B cell (primary cell): ENCODE results near the gene RNU11. TPM values are rescaled to one million over a fixed set of nuclear protein-coding genes. Genes with fewer than 3 reads are reported as not detected.

ENCODE experiments used
- ATAC-seq: fragments of 200-7000 bp; cut with Tn5 transposase; one replicate; pipeline ENCODE4 v1.10.0; 2021; ENCODE audit warnings: low read depth, mild to moderate bottlenecking, moderate number of reproducible peaks, moderate library complexity
- CTCF ChIA-PET: fragments of 350-600 bp; sonication (Branson Sonifier 250); formaldehyde crosslinking; loops from one replicate; lab custom pipeline; 2021; ENCODE audit warnings: antibody characterized with exemption, inconsistent platforms; lab: Charles Lee
- POLR2A ChIA-PET: fragments of 350-600 bp; sonication (Branson Sonifier 250); formaldehyde crosslinking; loops from one replicate; lab custom pipeline; 2021; ENCODE audit warnings: antibody characterized with exemption; lab: Charles Lee
- DNase-seq: peaks from one replicate; pipeline ENCODE4 v3.0.0; 2013
- H2AFZ ChIP-seq: 2 replicates; pipeline ENCODE4 v1.6.1; 2012; ENCODE audit warnings: mild to moderate bottlenecking, low read depth, low read length; ENCODE audit not compliant: insufficient read depth, poor library complexity, severe bottlenecking
- H3K27ac ChIP-seq, 2 donors: 1 replicate in 1 of 2; 2 replicates in 1 of 2; pipeline ENCODE4 v1.5.1; 2012 to 2013; ENCODE audit warnings: low read length in 2 of 2, mild to moderate bottlenecking in 2 of 2, moderate library complexity in 1 of 2
- H3K27me3 ChIP-seq, 4 experiments: fragments of 200-600 bp in 1 of 4; sonication (generic) in 1 of 4; replicated peaks in 1 of 4; 1 replicate in 2 of 4; 2 replicates in 2 of 4; pipeline versions ENCODE4 v1.6.1 to v1.7.0; 2013 to 2016; ENCODE audit warnings: low read length in 3 of 4, mild to moderate bottlenecking in 2 of 4, mixed read lengths in 1 of 4, moderate library complexity in 1 of 4; ENCODE audit not compliant: insufficient read depth in 4 of 4, control insufficient read depth in 3 of 4; ENCODE audit errors: control extremely low read depth in 1 of 4
- H3K36me3 ChIP-seq, 2 experiments: replicated peaks in 1 of 2; 1 replicate in 1 of 2; 2 replicates in 1 of 2; pipeline versions ENCODE4 v1.6.1 to v1.7.1; 2013; ENCODE audit warnings: low read length in 1 of 2; ENCODE audit not compliant: insufficient read depth in 2 of 2, control insufficient read depth in 1 of 2; ENCODE audit errors: control extremely low read depth in 1 of 2, extremely low read depth in 1 of 2
- H3K4me1 ChIP-seq, 2 donors: fragments of 200-600 bp in 1 of 2; sonication (generic) in 1 of 2; 1 replicate in 1 of 2; 2 replicates in 1 of 2; pipeline versions ENCODE4 v1.5.1 to v1.6.1; 2013 to 2017; ENCODE audit warnings: low read length in 2 of 2; ENCODE audit not compliant: control insufficient read depth in 2 of 2, insufficient read depth in 2 of 2
- H3K4me2 ChIP-seq: replicated peaks from 2 replicates; pipeline ENCODE3; 2012; ENCODE audit warnings: mild to moderate bottlenecking, low read depth, low read length; ENCODE audit not compliant: poor library complexity, severe bottlenecking
- H3K4me3 ChIP-seq, 5 experiments: fragments of 200-600 bp in 1 of 5; sonication (generic) in 1 of 5; 1 replicate in 3 of 5; 2 replicates in 2 of 5; pipeline versions ENCODE4 v1.5.1 to v1.7.0; 2011 to 2016; ENCODE audit warnings: low read length in 4 of 5, mild to moderate bottlenecking in 4 of 5, low read depth in 2 of 5, control low read depth in 1 of 5, moderate library complexity in 1 of 5; ENCODE audit not compliant: insufficient read depth in 1 of 5; ENCODE audit errors: control extremely low read depth in 1 of 5, extremely low read depth in 1 of 5
- H3K79me2 ChIP-seq: fragments of 200-600 bp; sonication (generic); one replicate; pipeline ENCODE4 v1.6.0; 2016; ENCODE audit warnings: low read length; ENCODE audit not compliant: control insufficient read depth, insufficient read depth
- H3K9ac ChIP-seq: fragments of 200-600 bp; sonication (generic); 2 replicates; pipeline ENCODE4 v1.6.1; 2017; ENCODE audit warnings: mild to moderate bottlenecking, low read length, moderate library complexity
- H3K9me3 ChIP-seq, 3 donors: one replicate each; pipeline versions ENCODE4 v1.6.1 to v1.7.1; 2013; ENCODE audit warnings: low read length in 2 of 3; ENCODE audit not compliant: control insufficient read depth in 2 of 3, insufficient read depth in 1 of 3; ENCODE audit errors: control extremely low read depth in 1 of 3
- H4K20me1 ChIP-seq: 2 replicates; pipeline ENCODE4 v1.6.0; 2012; ENCODE audit warnings: mild to moderate bottlenecking, low read length; ENCODE audit not compliant: insufficient read depth, control insufficient read depth, poor library complexity, severe bottlenecking
- H3K27ac Mint-ChIP-seq: one replicate; pipeline ENCODE4 v1.8.0; 2021; ENCODE audit warnings: mixed read lengths
- H3K27me3 Mint-ChIP-seq: one replicate; pipeline ENCODE4 v1.8.0; 2021; ENCODE audit warnings: mixed read lengths
- H3K4me1 Mint-ChIP-seq: one replicate; pipeline ENCODE4 v1.8.0; 2021; ENCODE audit warnings: mixed read lengths
- H3K4me3 Mint-ChIP-seq: one replicate; pipeline ENCODE4 v1.8.0; 2021; ENCODE audit warnings: mixed read lengths
- H3K9me3 Mint-ChIP-seq: one replicate; pipeline ENCODE4 v1.8.0; 2022; ENCODE audit warnings: mixed read lengths; ENCODE audit not compliant: insufficient read depth
- EZH2 ChIP-seq: IDR thresholded peaks from 2 replicates; pipeline ENCODE4 v1.6.1; 2012; ENCODE audit warnings: borderline replicate concordance, low read depth, mild to moderate bottlenecking, moderate library complexity, low read length; ENCODE audit not compliant: insufficient read depth, poor library complexity, severe bottlenecking
- WGBS: methylation state at CpG from one replicate; pipeline ENCODE4 v1.1.5; 2013; ENCODE audit warnings: missing lambda C conversion rate; ENCODE audit not compliant: insufficient coverage; 5-methylcytosine and 5-hydroxymethylcytosine counted together
- intact Hi-C: fragments of 100-400 bp; cut with micrococcal nuclease; formaldehyde crosslinking; loops from one replicate; pipeline ENCODE4 v1.10.0; 2022
- polyA plus RNA-seq: library from polyadenylated mRNA; depleted of rRNA; stranded (reverse); fragments of >200 nt; gene quantifications from 2 replicates; pipeline ENCODE4 v1.2.3, GENCODE V29; 2012
- total RNA-seq, 2 donors: library from RNA; stranded (reverse); fragments of 120-200 nt in 1 of 2; gene quantifications; 1 replicate in 1 of 2; 2 replicates in 1 of 2; pipeline versions ENCODE4 v1.2.3 to v1.2.4, GENCODE V29; 2013 to 2022
- TF ChIP-seq, protein P1 (sequence below): fragments of 200-600 bp; IDR thresholded peaks from one replicate; pipeline ENCODE4 v1.8.0; 2022; ENCODE audit warnings: antibody characterized with exemption, mild to moderate bottlenecking

RNU11 gene
- total and polyA plus RNA-seq, 2 donors (not counting 1 experiment from before 2014, with no cell fraction given), result not detected

DNA sequence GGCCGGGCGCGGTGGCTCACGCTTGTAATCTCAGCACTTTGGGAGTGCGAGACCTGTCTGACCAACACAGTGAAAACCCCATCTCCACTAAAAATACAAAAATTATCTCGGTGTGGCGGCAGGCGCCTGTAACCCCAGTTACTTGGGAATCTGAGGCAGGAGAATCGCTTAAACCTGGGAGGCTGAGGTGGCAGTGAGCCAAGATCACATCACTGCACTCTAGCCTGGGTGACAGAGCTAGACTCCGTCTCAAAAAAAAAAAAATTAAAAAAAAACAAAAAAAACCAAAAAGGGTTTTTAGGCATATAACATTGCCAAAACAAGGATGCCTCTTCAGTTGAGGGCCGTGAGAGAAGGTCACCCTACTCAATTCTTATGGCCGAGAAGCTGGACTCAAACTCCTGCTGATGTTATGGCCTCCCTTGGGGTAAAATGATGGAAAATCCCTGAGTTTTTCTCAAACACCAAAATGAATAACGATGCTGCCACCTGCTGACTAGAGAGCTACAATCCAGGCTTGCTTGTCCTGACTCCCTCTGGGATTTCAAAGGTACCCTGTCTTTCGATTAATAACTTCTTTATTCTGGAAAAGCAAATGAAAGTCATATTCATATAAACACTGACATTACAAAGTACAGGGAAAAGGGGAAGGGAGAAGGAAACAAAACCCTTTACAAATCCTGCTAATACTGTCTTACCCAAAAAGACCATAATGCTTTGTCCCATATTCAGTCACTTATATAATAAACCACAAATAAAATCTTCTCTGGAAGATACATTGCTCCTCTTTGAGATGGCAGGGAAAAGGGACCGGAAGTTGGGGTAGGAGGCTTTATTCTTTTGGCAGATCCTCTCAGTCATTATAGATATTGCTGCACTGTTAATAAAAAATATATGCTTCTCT, 45.6 kb upstream of the RNU11 start:
- Histone ChIP-seq H3K27ac (no peak overlapping the region), H3K79me2 (no peaks in the 10 kb centered on the region), H3K9me3 (no peaks in the 10 kb centered on the region), H3K4me1 (no peaks in the 10 kb centered on the region), H4K20me1 (no peaks in the 10 kb centered on the region), H3K4me2 (no peak overlapping the region), H2AFZ (no peak overlapping the region), H3K9ac (no peak overlapping the region), H3K27me3 (no peaks in the 10 kb centered on the region), H3K4me3 (no peak overlapping the region), H3K36me3 (peaks cover 6 to 36% of the 10 kb centered on the region in 2 experiments)
- H3K4me3 Mint-ChIP-seq, result no peak overlapping the region
- no peak for TF ChIP-seq EZH2
- TF ChIP-seq, protein P1, sequence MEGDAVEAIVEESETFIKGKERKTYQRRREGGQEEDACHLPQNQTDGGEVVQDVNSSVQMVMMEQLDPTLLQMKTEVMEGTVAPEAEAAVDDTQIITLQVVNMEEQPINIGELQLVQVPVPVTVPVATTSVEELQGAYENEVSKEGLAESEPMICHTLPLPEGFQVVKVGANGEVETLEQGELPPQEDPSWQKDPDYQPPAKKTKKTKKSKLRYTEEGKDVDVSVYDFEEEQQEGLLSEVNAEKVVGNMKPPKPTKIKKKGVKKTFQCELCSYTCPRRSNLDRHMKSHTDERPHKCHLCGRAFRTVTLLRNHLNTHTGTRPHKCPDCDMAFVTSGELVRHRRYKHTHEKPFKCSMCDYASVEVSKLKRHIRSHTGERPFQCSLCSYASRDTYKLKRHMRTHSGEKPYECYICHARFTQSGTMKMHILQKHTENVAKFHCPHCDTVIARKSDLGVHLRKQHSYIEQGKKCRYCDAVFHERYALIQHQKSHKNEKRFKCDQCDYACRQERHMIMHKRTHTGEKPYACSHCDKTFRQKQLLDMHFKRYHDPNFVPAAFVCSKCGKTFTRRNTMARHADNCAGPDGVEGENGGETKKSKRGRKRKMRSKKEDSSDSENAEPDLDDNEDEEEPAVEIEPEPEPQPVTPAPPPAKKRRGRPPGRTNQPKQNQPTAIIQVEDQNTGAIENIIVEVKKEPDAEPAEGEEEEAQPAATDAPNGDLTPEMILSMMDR, result peak; percentile 45
- ChIA-PET POLR2A (interaction anchor here (0.5 to 1.2 kb wide), 5 partner anchors 21 to 243 kb away, joined by 3 to 7 read pairs (median 4); no protein-coding TSS in a partner anchor), CTCF (interaction anchor here (0.6 to 5.1 kb wide), 22 partner anchors 12 to 866 kb away, joined by 3 to 49 read pairs (median 5); partner anchors contain the start of gene YTHDF2)
- H3K27me3 Mint-ChIP-seq, result no peaks in the 10 kb centered on the region
- WGBS, result 92% methylated on average over 11 of the region's 15 CpGs
- ATAC-seq (peak; percentile 28), DNase-seq (peak; percentile 57)
- no peaks in the 10 kb centered on the region for H3K4me1 Mint-ChIP-seq
- H3K9me3 Mint-ChIP-seq, result no peaks in the 10 kb centered on the region
- no peak overlapping the region for H3K27ac Mint-ChIP-seq
- intact Hi-C loops, result loop anchor here (1.0 kb wide), 2 partner anchors 84 to 193 kb away; no protein-coding TSS in a partner anchor

DNA sequence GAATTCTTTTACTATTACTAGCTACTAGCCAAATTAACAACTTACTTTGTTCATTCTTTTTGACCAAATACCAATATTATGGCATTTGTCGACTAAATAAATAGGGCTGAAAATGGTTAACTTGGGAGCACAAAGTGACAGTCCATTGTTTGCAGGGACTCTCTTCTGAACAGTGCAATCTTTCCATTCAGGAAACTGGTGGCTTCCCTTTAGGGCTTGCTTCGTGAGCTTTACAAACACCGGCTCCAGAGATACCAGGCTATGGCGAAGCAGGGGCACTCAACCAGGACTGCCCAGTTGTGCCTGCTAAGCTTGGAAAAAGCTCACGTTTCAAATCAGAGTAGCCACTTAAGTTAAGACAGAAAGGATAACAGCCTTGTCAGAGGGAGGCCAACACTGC, 44.0 kb upstream of the RNU11 start:
- DNase-seq, result no peak
- Histone ChIP-seq H3K4me1 (no peaks in the 10 kb centered on the region), H3K9me3 (no peaks in the 10 kb centered on the region), H2AFZ (no peak overlapping the region), H3K79me2 (no peaks in the 10 kb centered on the region), H3K9ac (no peak overlapping the region), H3K27me3 (no peaks in the 10 kb centered on the region), H4K20me1 (no peaks in the 10 kb centered on the region), H3K36me3 (peaks cover 6 to 40% of the 10 kb centered on the region in 2 experiments), H3K4me3 (no peak overlapping the region), H3K27ac (no peak overlapping the region), H3K4me2 (no peak overlapping the region)
- no peak for TF ChIP-seq EZH2
- TF ChIP-seq, protein P1, result no peak
- H3K4me1 Mint-ChIP-seq, result no peaks in the 10 kb centered on the region
- ChIA-PET POLR2A (no interaction called here), CTCF (interaction anchor here (1.6 to 5.1 kb wide), 5 partner anchors 25 to 356 kb away, joined by 5 to 49 read pairs (median 25); no protein-coding TSS in a partner anchor)
- H3K9me3 Mint-ChIP-seq, result no peaks in the 10 kb centered on the region
- no peak overlapping the region for H3K4me3 Mint-ChIP-seq
- ATAC-seq, result no peak
- H3K27me3 Mint-ChIP-seq, result no peaks in the 10 kb centered on the region
- intact Hi-C loops, result no loop called here
- WGBS, result 99% methylated on average over 4 of the region's 5 CpGs
- no peak overlapping the region for H3K27ac Mint-ChIP-seq
